ENCODE results near the gene F12.

F12 gene

GRCh38 chr5:177355162-177355867, 54.0 kb downstream of the F12 start:
- no peak overlapping the region for H3K27ac ChIP-seq
- no peak overlapping the region for H3K4me2 ChIP-seq (ENCODE audit: low read length)
- no peaks in the 10 kb centered on the region for H3K9me3 ChIP-seq (ENCODE audit: control insufficient read depth, low read length)
- no peak overlapping the region for H3K9ac ChIP-seq
- H3K4me1 ChIP-seq = peaks cover 4% of the 10 kb centered on the region
- no peaks in the 10 kb centered on the region for H3K27me3 ChIP-seq (ENCODE audit: control insufficient read depth, insufficient read depth, low read length)
- H3K79me2 ChIP-seq = peaks cover 9% of the 10 kb centered on the region
- no peak overlapping the region for H2AFZ ChIP-seq
- H3K36me3 ChIP-seq (ENCODE audit: control insufficient read depth, insufficient read depth, low read length) = no peaks in the 10 kb centered on the region
- H3K4me3 ChIP-seq (ENCODE audit: low read depth, low read length) = no peak overlapping the region
- no peak for TF ChIP-seq CTCF (IDR thresholded peaks at IDR 0.05)

DNA sequence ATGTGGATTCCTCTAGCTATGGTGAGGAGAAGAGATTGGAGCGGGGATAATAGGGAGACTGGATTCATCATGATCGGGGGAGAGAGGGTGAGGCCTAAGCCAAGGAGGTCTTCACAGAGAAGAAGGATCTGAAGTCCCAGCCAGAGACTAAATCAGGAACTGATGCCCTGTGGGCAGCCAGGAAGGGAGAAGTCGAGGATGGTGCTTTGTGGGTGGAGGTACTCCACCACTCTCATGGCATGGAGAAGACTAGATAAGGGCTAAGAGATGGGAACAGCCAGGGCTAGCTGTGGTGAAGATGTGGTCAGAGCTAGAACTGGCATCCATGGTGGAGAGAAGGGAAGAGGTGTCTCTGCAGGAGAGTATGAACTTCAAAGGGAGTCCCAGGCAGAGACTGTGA, 54.7 kb downstream of the F12 start:
- Histone ChIP-seq H3K79me2 (peaks cover 10% of the 10 kb centered on the region), H3K4me1 (peaks cover 5% of the 10 kb centered on the region), H3K9me3 (ENCODE audit: control insufficient read depth, low read length) (no peaks in the 10 kb centered on the region), H3K9ac (no peak overlapping the region), H3K4me3 (ENCODE audit: low read depth, low read length) (no peak overlapping the region), H3K27me3 (ENCODE audit: control insufficient read depth, insufficient read depth, low read length) (no peaks in the 10 kb centered on the region), H3K4me2 (ENCODE audit: low read length) (no peak overlapping the region), H2AFZ (no peak overlapping the region), H3K36me3 (ENCODE audit: control insufficient read depth, insufficient read depth, low read length) (no peaks in the 10 kb centered on the region), H3K27ac (no peak overlapping the region)
- TF ChIP-seq CTCF (IDR thresholded peaks at IDR 0.05) = no peak

GRCh38 chr5:177354256-177354655, 55.1 kb downstream of the F12 start:
- no peak overlapping the region for H3K27ac ChIP-seq
- H3K79me2 ChIP-seq = peaks cover 10% of the 10 kb centered on the region
- H3K36me3 ChIP-seq (ENCODE audit: control insufficient read depth, insufficient read depth, low read length) = no peaks in the 10 kb centered on the region
- H2AFZ ChIP-seq = no peak overlapping the region
- H3K4me2 ChIP-seq (ENCODE audit: low read length) = no peak overlapping the region
- peaks cover 5% of the 10 kb centered on the region for H3K4me1 ChIP-seq
- no peaks in the 10 kb centered on the region for H3K9me3 ChIP-seq (ENCODE audit: control insufficient read depth, low read length)
- no peaks in the 10 kb centered on the region for H3K27me3 ChIP-seq (ENCODE audit: control insufficient read depth, insufficient read depth, low read length)
- no peak overlapping the region for H3K9ac ChIP-seq
- TF ChIP-seq CTCF (IDR thresholded peaks at IDR 0.05) = no peak
- H3K4me3 ChIP-seq (ENCODE audit: low read depth, low read length) = no peak overlapping the region

DNA sequence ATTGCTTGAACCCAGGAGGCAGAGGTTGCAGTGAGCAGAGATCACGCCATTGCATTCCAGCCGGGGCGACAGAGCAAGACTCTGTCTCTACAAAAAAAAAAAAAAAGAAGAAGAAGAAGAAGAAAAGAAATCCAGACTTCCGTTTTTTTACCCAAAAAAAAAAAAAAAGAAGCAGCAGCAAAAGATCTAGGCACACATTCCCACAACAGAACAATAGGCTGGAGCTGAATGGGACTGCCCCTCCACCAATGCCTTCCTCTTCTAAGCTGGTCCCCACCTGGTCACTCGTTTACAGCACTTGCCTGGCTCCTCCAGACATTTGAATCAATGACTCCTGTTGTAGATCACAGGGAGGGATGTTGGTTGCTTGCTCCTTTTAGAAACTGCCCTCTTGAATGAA, 56.3 kb downstream of the F12 start:
- no peaks in the 10 kb centered on the region for H3K36me3 ChIP-seq (ENCODE audit: control insufficient read depth, insufficient read depth, low read length)
- peaks cover 5% of the 10 kb centered on the region for H3K4me1 ChIP-seq
- H2AFZ ChIP-seq = no peak overlapping the region
- H3K79me2 ChIP-seq = peaks cover 10% of the 10 kb centered on the region
- H3K27me3 ChIP-seq (ENCODE audit: control insufficient read depth, insufficient read depth, low read length) = no peaks in the 10 kb centered on the region
- no peak overlapping the region for H3K4me3 ChIP-seq (ENCODE audit: low read depth, low read length)
- no peak overlapping the region for H3K27ac ChIP-seq
- TF ChIP-seq CTCF (IDR thresholded peaks at IDR 0.05) = no peak
- no peak overlapping the region for H3K4me2 ChIP-seq (ENCODE audit: low read length)
- no peak overlapping the region for H3K9ac ChIP-seq
- H3K9me3 ChIP-seq (ENCODE audit: control insufficient read depth, low read length) = no peaks in the 10 kb centered on the region

Measured in parathyroid adenoma (tissue), 2 donors.